Activated naive CD8-positive, alpha-beta T cell (primary cell): ENCODE data around the gene NRF1.

Source experiments
- H3K27ac Mint-ChIP-seq: one replicate; pipeline ENCODE4 v1.8.0; 2021; ENCODE audit warnings: mixed read lengths
- H3K27me3 Mint-ChIP-seq: one replicate; pipeline ENCODE4 v1.8.0; 2021; ENCODE audit warnings: mixed read lengths
- H3K36me3 Mint-ChIP-seq: one replicate; pipeline ENCODE4 v1.8.0; 2021; ENCODE audit warnings: mixed read lengths
- H3K4me1 Mint-ChIP-seq: one replicate; pipeline ENCODE4 v1.8.0; 2021; ENCODE audit warnings: low read depth, mixed read lengths
- H3K4me3 Mint-ChIP-seq: one replicate; pipeline ENCODE4 v1.8.0; 2021; ENCODE audit warnings: mild to moderate bottlenecking, mixed read lengths
- H3K9me3 Mint-ChIP-seq: one replicate; pipeline ENCODE4 v1.8.0; 2021; ENCODE audit warnings: low read depth, mixed read lengths

Gene NRF1

GRCh38 chr7:129769400-129769774 lies 157.9 kb downstream of the NRF1 start:
- Mint-ChIP-seq H3K4me3 (no peak overlapping the region), H3K9me3 (no peaks in the 10 kb centered on the region), H3K27me3 (peaks cover 2% of the 10 kb centered on the region), H3K4me1 (no peaks in the 10 kb centered on the region), H3K27ac (no peak overlapping the region), H3K36me3 (no peaks in the 10 kb centered on the region)

GRCh38 chr7:129769866-129770808 lies 158.6 kb downstream of the NRF1 start:
- Mint-ChIP-seq H3K9me3 (no peaks in the 10 kb centered on the region), H3K27me3 (peaks cover 2% of the 10 kb centered on the region), H3K27ac (no peak overlapping the region), H3K36me3 (no peaks in the 10 kb centered on the region), H3K4me1 (no peaks in the 10 kb centered on the region), H3K4me3 (no peak overlapping the region)

- Mint-ChIP-seq H3K27ac (no peak overlapping the region), H3K4me1 (no peaks in the 10 kb centered on the region), H3K9me3 (no peaks in the 10 kb centered on the region), H3K36me3 (no peaks in the 10 kb centered on the region), H3K4me3 (no peak overlapping the region), H3K27me3 (no peaks in the 10 kb centered on the region)
These were observed 159.8 kb downstream of the NRF1 start for GRCh38 chr7:129771201-129771927.

GRCh38 chr7:129771928-129772479 lies 160.5 kb downstream of the NRF1 start:
- Mint-ChIP-seq H3K27me3 (no peaks in the 10 kb centered on the region), H3K36me3 (no peaks in the 10 kb centered on the region), H3K27ac (no peak overlapping the region), H3K9me3 (no peaks in the 10 kb centered on the region), H3K4me3 (no peak overlapping the region), H3K4me1 (no peaks in the 10 kb centered on the region)

- Mint-ChIP-seq H3K27ac (no peak overlapping the region), H3K27me3 (no peaks in the 10 kb centered on the region), H3K9me3 (no peaks in the 10 kb centered on the region), H3K4me1 (no peaks in the 10 kb centered on the region), H3K4me3 (no peak overlapping the region), H3K36me3 (no peaks in the 10 kb centered on the region)
These were observed 161.2 kb downstream of the NRF1 start for GRCh38 chr7:129772646-129773280.

GRCh38 chr7:129773328-129773731 lies 161.8 kb downstream of the NRF1 start:
- H3K9me3 Mint-ChIP-seq, result no peaks in the 10 kb centered on the region
- H3K27me3 Mint-ChIP-seq, result no peaks in the 10 kb centered on the region
- H3K4me3 Mint-ChIP-seq, result no peak overlapping the region
- peaks cover under 1% of the 10 kb centered on the region for H3K4me1 Mint-ChIP-seq
- no peaks in the 10 kb centered on the region for H3K36me3 Mint-ChIP-seq
- H3K27ac Mint-ChIP-seq, result no peak overlapping the region

- H3K27me3 Mint-ChIP-seq, result no peaks in the 10 kb centered on the region
- no peaks in the 10 kb centered on the region for H3K36me3 Mint-ChIP-seq
- no peaks in the 10 kb centered on the region for H3K9me3 Mint-ChIP-seq
- H3K4me3 Mint-ChIP-seq, result no peak overlapping the region
- peaks cover 3% of the 10 kb centered on the region for H3K4me1 Mint-ChIP-seq
- no peak overlapping the region for H3K27ac Mint-ChIP-seq
These were observed 162.4 kb downstream of the NRF1 start for GRCh38 chr7:129773871-129774270.

GRCh38 chr7:129774359-129774758 lies 162.8 kb downstream of the NRF1 start:
- Mint-ChIP-seq H3K4me3 (no peak overlapping the region), H3K4me1 (peaks cover 3% of the 10 kb centered on the region), H3K36me3 (no peaks in the 10 kb centered on the region), H3K27ac (no peak overlapping the region), H3K9me3 (no peaks in the 10 kb centered on the region), H3K27me3 (no peaks in the 10 kb centered on the region)

GRCh38 chr7:129774871-129775694 lies 163.6 kb downstream of the NRF1 start:
- peaks cover 3% of the 10 kb centered on the region for H3K4me1 Mint-ChIP-seq
- H3K27ac Mint-ChIP-seq, result no peak overlapping the region
- no peak overlapping the region for H3K4me3 Mint-ChIP-seq
- H3K9me3 Mint-ChIP-seq, result no peaks in the 10 kb centered on the region
- no peaks in the 10 kb centered on the region for H3K36me3 Mint-ChIP-seq
- H3K27me3 Mint-ChIP-seq, result no peaks in the 10 kb centered on the region

GRCh38 chr7:129775695-129776361 lies 164.3 kb downstream of the NRF1 start:
- Mint-ChIP-seq H3K4me3 (no peak overlapping the region), H3K27ac (no peak overlapping the region), H3K9me3 (no peaks in the 10 kb centered on the region), H3K4me1 (peaks cover 3% of the 10 kb centered on the region), H3K36me3 (no peaks in the 10 kb centered on the region), H3K27me3 (no peaks in the 10 kb centered on the region)

GRCh38 chr7:129776362-129776722 lies 164.8 kb downstream of the NRF1 start:
- Mint-ChIP-seq H3K27ac (no peak overlapping the region), H3K27me3 (peaks cover 3% of the 10 kb centered on the region), H3K4me1 (peaks cover 7% of the 10 kb centered on the region), H3K36me3 (no peaks in the 10 kb centered on the region), H3K4me3 (no peak overlapping the region), H3K9me3 (no peaks in the 10 kb centered on the region)

- no peaks in the 10 kb centered on the region for H3K9me3 Mint-ChIP-seq
- H3K4me3 Mint-ChIP-seq, result no peak overlapping the region
- H3K27ac Mint-ChIP-seq, result no peak overlapping the region
- peaks cover 5% of the 10 kb centered on the region for H3K27me3 Mint-ChIP-seq
- peaks cover 11% of the 10 kb centered on the region for H3K4me1 Mint-ChIP-seq
- H3K36me3 Mint-ChIP-seq, result no peaks in the 10 kb centered on the region
These were observed 165.8 kb downstream of the NRF1 start for GRCh38 chr7:129777195-129777844.

- no peaks in the 10 kb centered on the region for H3K9me3 Mint-ChIP-seq
- H3K4me3 Mint-ChIP-seq, result peak overlapping the region; percentile 47
- peaks cover 11% of the 10 kb centered on the region for H3K27me3 Mint-ChIP-seq
- H3K27ac Mint-ChIP-seq, result no peak overlapping the region
- peaks cover 19% of the 10 kb centered on the region for H3K4me1 Mint-ChIP-seq
- no peaks in the 10 kb centered on the region for H3K36me3 Mint-ChIP-seq
These were observed 166.7 kb downstream of the NRF1 start for GRCh38 chr7:129777993-129778769.
